ENCODE measurements around the gene SLITRK3.

The SLITRK3 gene, protein sequence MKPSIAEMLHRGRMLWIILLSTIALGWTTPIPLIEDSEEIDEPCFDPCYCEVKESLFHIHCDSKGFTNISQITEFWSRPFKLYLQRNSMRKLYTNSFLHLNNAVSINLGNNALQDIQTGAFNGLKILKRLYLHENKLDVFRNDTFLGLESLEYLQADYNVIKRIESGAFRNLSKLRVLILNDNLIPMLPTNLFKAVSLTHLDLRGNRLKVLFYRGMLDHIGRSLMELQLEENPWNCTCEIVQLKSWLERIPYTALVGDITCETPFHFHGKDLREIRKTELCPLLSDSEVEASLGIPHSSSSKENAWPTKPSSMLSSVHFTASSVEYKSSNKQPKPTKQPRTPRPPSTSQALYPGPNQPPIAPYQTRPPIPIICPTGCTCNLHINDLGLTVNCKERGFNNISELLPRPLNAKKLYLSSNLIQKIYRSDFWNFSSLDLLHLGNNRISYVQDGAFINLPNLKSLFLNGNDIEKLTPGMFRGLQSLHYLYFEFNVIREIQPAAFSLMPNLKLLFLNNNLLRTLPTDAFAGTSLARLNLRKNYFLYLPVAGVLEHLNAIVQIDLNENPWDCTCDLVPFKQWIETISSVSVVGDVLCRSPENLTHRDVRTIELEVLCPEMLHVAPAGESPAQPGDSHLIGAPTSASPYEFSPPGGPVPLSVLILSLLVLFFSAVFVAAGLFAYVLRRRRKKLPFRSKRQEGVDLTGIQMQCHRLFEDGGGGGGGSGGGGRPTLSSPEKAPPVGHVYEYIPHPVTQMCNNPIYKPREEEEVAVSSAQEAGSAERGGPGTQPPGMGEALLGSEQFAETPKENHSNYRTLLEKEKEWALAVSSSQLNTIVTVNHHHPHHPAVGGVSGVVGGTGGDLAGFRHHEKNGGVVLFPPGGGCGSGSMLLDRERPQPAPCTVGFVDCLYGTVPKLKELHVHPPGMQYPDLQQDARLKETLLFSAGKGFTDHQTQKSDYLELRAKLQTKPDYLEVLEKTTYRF

DNA sequence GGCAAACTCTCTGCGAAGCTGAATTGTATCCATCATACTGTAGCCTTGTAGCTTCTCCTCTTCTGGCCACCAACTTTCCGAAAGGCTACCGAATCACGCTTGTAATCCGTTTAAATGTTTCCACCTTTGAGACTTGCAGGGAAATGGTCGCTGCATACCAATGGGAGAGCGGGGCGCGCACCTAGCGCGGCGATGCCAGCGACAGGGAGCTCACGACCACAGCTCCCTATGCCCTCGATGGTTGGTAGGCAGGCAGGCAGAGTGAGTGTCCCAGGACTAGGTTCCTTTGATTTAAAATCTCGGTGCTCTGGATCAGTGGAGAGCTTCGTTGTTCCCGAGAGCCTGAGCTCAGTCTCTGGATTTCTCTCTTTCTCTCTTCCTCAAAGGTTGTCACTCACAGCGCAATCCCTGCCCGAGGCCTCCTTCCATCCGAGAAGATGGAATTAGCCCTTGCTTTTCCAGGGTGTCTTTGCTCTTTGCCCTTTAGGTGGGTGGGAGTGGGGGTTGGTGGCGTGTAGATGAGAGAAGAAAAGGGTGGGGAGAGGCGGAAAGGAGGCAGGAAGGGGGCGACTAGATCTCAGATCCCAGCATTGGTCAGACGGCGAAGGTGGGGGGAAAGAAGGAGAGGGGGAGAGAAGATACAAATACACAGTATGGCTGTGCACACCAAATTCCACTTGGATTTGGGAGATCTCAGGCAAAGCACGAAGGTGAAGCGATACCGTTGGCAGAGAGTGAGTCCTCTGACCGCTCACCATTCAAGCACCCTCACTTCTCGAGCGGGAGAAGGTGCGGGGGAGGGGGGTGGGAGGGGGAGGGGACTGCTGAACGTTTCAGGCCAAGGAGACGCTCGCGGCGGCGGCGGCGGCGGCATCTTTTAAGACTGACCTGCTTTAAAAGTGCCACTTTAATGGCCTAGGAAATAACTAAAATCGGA is at the start of gene SLITRK3:
TSS of gene SLITRK3 (minus strand) at position 745 of the 937 bp plus-strand sequence. CDS start 5,554 bp downstream, outside the sequence.
- DNase-seq = no peak

GRCh38 chr3:165243597-165243996 is 47.4 kb upstream of the SLITRK3 start:
- no peak for DNase-seq

GRCh38 chr3:165233501-165234195 is 37.5 kb upstream of the SLITRK3 start:
- DNase-seq = no peak

DNA sequence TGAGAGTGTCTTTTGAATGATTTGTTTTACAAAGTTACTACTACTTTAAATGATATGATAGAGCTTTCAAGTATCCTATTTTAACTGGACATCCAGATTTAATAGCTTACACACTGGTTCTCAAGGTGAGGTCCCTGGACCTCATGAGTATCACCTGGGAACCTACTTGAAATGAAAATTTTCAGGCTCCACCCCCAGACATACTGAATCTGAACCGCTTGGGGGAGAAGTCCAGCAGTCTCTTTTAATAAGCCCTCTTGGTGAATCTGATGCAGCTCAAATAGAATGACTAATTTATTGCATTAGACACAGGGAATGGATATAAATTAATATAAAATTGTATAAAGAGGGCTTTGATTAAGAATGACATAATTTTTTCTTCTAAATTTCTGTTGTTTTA is 29.4 kb upstream of the SLITRK3 start:
- no peak for DNase-seq

GRCh38 chr3:165217739-165218138 is 21.6 kb upstream of the SLITRK3 start:
- no peak for DNase-seq

GRCh38 chr3:165212580-165212979 is 16.4 kb upstream of the SLITRK3 start:
- no peak for DNase-seq

- DNase-seq = no peak
Observed at GRCh38 chr3:165211721-165212120, 15.5 kb upstream of the SLITRK3 start.

- no peak for DNase-seq
Observed at GRCh38 chr3:165210727-165211126, 14.5 kb upstream of the SLITRK3 start.

- DNase-seq = no peak
Observed at GRCh38 chr3:165210132-165210531, 13.9 kb upstream of the SLITRK3 start.

- DNase-seq = peak; percentile 29 to 47
Observed at GRCh38 chr3:165206454-165207266, 10.5 kb upstream of the SLITRK3 start.

DNA sequence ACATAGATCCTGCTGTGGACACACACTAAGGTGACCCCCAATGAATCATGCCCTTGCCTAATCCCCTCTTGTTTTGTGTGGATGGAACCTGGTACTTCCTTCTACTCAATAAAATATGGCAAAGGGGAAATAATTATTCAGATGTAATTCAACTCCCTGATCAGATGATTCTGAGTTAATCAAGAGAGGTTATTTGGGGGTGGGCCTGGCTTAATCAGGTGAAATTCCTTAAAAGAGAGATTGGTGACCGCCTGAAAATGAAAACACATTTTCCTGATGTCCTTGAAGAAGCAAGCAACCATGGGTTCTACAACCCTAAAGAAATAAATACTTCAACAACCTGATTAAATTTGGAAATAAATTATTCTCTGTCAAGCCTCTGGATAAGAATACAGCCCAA is 8.3 kb upstream of the SLITRK3 start:
- no peak for DNase-seq

DNA sequence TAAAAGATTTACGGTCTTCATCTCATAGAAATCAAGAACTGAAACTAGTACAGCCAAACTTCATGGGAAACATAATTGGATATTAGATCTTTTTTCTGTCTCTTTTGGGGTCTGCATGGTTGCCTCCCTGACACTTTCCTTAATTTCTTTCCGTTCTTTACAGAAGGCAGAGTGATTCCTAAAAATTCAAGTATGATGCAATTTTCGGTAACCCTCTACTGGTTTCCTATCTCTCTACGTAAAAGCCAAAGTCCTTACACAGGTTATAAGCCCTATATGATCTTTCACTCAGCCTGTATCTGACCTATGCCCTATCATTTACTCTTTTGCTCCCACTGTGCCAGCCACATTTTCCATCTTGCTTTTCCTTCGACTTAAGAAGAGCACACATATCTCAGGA is 6.8 kb upstream of the SLITRK3 start:
- no peak for DNase-seq

- no peak for DNase-seq
Observed at GRCh38 chr3:165201964-165202363, 5.8 kb upstream of the SLITRK3 start.

DNA sequence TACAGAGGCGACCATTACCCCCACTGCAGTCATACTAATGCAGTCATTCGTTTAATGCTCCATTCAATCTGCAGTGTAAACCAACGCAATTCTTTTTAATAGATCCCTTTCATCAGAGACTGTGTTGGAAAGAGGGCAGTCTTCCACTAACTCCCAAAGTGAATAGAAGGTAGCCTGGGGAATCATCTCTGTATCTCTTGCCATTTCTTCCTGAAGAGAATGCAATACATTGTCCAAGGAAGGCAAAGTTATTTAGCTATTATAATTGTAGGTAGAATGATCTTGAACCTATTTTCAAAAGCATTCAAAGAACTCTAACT is 1.3 kb upstream of the SLITRK3 start:
- no peak for DNase-seq

DNA sequence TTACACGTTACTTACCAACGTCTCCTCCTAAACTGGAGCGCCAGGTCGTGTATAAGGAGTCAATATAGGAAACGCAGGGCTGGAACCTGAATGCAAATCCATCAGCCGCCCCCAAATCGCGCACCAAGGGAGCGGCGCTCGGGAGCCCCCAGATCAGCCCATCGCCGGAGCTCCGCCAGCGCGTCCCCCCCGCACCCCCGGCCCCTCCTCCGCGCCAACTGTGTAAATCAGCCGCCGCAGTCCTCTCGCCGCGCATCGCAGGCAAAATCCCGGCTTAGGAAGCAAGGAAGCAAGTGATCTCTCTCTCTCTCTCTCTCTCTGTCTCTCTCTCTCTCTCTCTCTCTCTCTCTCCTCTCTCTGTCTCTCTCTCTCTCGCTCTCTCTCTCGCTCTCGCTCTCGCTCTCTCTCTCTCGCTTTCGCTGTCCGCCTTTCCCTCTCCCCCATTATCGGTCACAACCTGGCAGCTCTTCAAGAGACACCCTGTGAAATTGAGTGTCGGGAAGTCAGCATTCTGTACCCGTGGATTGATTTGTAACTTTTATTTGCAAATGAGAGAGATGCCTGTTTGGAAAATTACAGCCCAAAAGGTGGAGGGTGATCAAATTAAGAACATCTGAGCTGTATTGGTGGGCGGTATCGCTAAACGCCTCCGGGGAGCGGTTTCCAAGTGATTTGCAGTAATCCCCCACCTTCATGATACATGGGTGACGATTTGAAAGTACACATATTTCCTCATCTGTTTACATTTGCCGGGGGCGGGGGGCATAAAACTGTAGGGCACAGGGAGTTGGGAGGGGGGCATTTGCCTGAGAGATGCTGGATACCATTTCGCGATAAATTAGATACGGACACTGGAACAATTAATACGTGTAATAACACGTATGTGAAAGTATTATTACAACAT is 645 bp upstream of the SLITRK3 start:
- no peak for DNase-seq

GRCh38 chr3:165195241-165195639 is 944 bp downstream of the SLITRK3 start:
- no peak for DNase-seq

DNA sequence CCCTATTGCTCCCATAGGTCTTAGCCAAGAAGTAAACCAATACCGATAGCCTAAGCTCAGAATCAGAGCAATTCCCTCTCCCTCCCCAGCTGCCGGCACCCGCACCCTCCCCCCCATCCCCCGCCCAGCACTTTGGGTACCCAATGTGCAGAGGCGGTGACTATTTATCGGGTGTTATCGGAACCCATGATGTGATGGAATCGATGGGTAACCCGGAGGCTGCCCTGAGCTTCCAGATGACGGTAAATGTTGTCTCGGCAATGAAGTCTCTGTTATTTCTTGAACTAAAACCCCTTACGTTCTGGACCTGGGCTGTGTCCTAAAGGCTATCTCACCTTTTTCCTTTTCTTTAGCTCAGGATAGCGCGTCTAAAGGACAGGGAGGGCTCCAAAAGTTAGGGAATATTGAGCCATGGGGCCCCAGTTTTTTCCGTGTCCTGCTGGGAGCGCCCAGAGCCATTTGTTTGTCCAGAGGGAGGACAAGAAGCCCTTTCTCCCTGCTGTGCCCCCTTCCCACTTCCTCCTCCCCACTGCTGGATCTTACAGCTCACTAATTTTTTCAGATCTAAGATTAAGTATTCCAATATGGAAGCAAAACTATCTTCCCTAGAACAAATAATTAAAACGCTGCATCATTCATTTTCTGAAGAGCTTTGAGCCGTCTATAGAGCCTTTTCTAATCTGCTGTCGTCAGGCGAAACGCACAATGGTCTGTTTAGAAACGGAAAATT is 1.5 kb downstream of the SLITRK3 start:
- no peak for DNase-seq

DNA sequence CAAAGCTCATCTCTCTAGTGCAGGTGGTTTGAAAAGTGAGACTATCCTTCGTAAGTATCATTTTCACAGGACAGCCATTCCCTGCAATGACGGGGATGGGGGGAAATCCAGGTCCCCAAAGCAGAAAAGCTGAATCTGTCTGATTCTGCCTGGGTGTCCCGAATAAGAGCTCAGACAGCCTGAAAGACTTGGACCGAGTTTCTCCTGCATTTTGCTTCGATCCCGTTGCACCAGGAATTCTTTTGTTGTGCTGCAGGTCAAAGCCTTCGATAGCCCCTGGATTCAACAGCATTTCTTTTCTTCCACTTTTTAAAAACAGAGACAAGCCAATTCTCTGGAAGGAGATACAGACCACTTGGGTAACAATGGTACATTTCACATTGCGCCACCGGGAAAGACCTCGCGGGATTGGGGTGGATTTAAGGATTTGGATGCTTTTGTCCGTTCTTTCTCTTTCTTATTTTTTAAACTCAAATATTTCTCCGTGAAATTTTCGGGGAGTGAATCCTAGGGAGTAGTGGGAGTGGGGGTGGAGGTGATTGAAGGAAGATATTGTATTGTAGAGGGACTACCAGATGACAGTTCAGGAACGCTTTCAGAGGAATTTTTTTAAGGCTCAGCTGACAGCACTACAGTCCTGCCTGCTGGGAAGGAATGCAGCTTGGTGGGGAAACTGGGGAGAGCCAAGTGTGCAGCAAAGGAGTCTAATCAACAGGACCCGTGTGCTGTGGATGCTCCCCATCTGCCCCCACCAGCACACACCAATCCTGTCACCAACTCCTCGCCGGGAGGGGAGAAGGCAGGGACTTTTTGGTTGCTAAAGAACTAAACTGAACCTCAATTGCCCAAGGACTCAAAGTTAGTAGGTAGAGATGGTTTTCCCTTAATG is 2.6 kb downstream of the SLITRK3 start:
- DNase-seq = no peak
